Measurements from ENCODE around the gene TMEM120A. TPM values are rescaled to one million over a fixed set of nuclear protein-coding genes. Genes with fewer than 3 reads are reported as not detected.

Gene TMEM120A
- total RNA-seq, 1 experiment from 2014 or later: 71.0 TPM

DNA sequence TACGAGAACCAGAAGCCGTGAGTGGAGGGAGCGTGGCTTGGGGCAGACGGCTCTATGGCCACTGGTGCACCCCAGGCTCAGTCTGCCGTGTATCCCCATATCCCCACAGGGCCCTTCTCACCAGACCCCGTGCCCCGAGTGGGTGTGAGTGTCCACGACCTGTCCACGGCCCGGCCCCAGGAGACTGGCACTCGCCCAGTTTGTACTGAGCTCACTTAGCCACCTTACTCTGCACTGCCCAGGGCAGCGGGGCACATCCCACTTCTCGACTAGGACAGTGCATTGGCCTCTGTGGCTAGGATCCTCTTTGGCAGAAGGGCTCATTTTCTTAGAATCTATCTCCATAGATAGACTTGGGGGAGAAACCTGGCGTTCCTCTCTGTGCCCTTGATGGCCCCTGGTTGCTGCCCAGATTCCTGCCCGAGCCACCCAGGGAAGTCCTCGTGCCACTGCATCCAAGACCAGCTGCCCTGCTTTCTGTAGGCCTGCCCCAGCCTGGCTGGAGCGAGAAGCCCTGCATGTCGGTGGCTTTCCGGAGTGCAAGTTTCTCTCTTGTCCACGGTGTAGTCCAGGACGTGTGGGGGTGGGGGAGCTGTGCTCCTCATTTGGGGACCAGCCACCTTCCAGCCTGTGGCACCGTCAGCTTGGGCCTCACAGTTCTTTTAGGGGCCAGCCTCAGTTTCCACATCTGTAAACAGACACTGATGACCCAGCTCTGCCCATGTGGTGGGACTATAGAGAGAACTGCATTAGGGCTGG lies 11.9 kb downstream of the TMEM120A start:
- no peak for ATAC-seq
- TF ChIP-seq SIN3A (IDR thresholded peaks at IDR 0.05; ENCODE audit: borderline replicate concordance, insufficient read depth, low read depth, low read length) (no peak), TCF7L2 (IDR thresholded peaks at IDR 0.05; ENCODE audit: low read depth, low read length) (no peak), POLR2AphosphoS5 (IDR thresholded peaks at IDR 0.05; ENCODE audit: low read depth, low read length) (no peak)
- TF ChIP-seq, protein P1, sequence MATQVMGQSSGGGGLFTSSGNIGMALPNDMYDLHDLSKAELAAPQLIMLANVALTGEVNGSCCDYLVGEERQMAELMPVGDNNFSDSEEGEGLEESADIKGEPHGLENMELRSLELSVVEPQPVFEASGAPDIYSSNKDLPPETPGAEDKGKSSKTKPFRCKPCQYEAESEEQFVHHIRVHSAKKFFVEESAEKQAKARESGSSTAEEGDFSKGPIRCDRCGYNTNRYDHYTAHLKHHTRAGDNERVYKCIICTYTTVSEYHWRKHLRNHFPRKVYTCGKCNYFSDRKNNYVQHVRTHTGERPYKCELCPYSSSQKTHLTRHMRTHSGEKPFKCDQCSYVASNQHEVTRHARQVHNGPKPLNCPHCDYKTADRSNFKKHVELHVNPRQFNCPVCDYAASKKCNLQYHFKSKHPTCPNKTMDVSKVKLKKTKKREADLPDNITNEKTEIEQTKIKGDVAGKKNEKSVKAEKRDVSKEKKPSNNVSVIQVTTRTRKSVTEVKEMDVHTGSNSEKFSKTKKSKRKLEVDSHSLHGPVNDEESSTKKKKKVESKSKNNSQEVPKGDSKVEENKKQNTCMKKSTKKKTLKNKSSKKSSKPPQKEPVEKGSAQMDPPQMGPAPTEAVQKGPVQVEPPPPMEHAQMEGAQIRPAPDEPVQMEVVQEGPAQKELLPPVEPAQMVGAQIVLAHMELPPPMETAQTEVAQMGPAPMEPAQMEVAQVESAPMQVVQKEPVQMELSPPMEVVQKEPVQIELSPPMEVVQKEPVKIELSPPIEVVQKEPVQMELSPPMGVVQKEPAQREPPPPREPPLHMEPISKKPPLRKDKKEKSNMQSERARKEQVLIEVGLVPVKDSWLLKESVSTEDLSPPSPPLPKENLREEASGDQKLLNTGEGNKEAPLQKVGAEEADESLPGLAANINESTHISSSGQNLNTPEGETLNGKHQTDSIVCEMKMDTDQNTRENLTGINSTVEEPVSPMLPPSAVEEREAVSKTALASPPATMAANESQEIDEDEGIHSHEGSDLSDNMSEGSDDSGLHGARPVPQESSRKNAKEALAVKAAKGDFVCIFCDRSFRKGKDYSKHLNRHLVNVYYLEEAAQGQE (IDR thresholded peaks at IDR 0.05; ENCODE audit: insufficient read depth in 1 of 2, low read depth in 2 of 2, low read length in 1 of 2): no peak
- TF ChIP-seq, protein P2, sequence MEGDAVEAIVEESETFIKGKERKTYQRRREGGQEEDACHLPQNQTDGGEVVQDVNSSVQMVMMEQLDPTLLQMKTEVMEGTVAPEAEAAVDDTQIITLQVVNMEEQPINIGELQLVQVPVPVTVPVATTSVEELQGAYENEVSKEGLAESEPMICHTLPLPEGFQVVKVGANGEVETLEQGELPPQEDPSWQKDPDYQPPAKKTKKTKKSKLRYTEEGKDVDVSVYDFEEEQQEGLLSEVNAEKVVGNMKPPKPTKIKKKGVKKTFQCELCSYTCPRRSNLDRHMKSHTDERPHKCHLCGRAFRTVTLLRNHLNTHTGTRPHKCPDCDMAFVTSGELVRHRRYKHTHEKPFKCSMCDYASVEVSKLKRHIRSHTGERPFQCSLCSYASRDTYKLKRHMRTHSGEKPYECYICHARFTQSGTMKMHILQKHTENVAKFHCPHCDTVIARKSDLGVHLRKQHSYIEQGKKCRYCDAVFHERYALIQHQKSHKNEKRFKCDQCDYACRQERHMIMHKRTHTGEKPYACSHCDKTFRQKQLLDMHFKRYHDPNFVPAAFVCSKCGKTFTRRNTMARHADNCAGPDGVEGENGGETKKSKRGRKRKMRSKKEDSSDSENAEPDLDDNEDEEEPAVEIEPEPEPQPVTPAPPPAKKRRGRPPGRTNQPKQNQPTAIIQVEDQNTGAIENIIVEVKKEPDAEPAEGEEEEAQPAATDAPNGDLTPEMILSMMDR (IDR thresholded peaks at IDR 0.05): no peak
- DNase-seq (ENCODE audit: low read depth, low spot score): no peak
- in situ Hi-C loops (cut with HindIII; ENCODE audit: low pct_unique_long_range_greater_than_20kb, low sequenced_read_pairs) (no loop called here), intact Hi-C loops (cut with micrococcal nuclease; ENCODE audit: unreplicated experiment) (no loop called here)
- Histone ChIP-seq H3K27me3 (ENCODE audit: control insufficient read depth, insufficient read depth, low read length) (no peaks in the 10 kb centered on the region), H3K9me3 (ENCODE audit: control insufficient read depth, insufficient read depth, low read depth, low read length) (no peaks in the 10 kb centered on the region), H3K36me3 (ENCODE audit: control insufficient read depth, insufficient read depth, low read length) (no peaks in the 10 kb centered on the region), H3K4me3 (ENCODE audit: low read depth in 2 of 2, low read length in 2 of 2) (no peak overlapping the region), H3K4me1 (ENCODE audit: control insufficient read depth, insufficient read depth, low read length) (no peaks in the 10 kb centered on the region), H3K27ac (ENCODE audit: low read length) (no peak overlapping the region)
- POLR2A ChIA-PET: no interaction called here
- BruUV-seq (replicated peaks): no TSS peak
- CTCF ChIA-PET: interaction anchor here (0.8 kb wide), 1 partner anchor 117 kb away, joined by 3 read pairs; no protein-coding TSS in a partner anchor

DNA sequence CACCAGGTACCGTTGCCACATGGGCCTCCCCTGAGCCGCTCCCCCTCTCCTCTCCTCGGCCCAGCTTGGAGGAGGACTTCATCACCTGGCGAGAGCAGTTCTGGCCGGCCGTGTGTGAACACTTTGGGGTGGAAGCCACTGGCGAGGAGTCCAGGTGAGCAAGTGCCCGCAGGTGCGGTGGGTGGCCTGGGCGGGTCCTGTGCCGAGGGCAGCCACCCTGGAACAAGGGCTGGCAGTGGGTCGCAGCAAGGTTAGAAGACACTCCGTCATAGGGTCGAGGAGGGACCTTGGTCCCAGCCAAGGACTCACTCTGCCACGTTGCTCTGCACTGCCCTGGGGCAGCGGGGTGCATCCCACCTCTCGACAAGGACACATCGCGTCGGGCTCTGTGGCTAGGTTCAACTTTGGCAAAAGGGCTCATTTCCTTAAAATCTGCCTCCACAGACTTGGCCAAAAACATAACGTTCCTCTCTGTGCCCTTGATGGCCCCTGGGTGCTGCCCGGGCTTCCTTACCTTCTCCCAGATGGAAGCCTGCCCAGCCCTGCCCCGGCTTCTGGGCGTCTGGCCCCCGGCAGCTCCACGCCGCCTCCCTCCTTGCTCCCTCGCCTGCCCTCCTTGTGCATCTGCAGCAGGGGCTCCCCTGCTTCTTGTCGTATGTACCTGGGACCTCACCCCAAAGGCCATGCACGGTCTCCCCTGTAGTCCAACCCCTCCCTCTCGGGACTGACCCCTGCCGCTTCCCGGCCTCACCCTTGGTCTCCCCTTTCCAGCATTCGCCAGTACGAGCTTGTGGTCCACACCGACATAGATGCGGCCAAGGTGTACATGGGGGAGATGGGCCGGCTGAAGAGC lies 12.7 kb downstream of the TMEM120A start:
- no peak for DNase-seq (ENCODE audit: low read depth, low spot score)
- POLR2A ChIA-PET: no interaction called here

More for the DNA sequence above, 12.7 kb downstream of the TMEM120A start:
- Histone ChIP-seq H3K36me3 (ENCODE audit: control insufficient read depth, insufficient read depth, low read length) (no peaks in the 10 kb centered on the region), H3K27me3 (ENCODE audit: control insufficient read depth, insufficient read depth, low read length) (no peaks in the 10 kb centered on the region), H3K9me3 (ENCODE audit: control insufficient read depth, insufficient read depth, low read depth, low read length) (no peaks in the 10 kb centered on the region), H3K4me1 (ENCODE audit: control insufficient read depth, insufficient read depth, low read length) (no peaks in the 10 kb centered on the region), H3K27ac (ENCODE audit: low read length) (no peak overlapping the region), H3K4me3 (ENCODE audit: low read depth in 2 of 2, low read length in 2 of 2) (no peak overlapping the region)
- ATAC-seq: no peak
- BruUV-seq (replicated peaks): no TSS peak
- intact Hi-C loops (cut with micrococcal nuclease; ENCODE audit: unreplicated experiment): no loop called here
- TF ChIP-seq SIN3A (IDR thresholded peaks at IDR 0.05; ENCODE audit: borderline replicate concordance, insufficient read depth, low read depth, low read length) (no peak), POLR2AphosphoS5 (IDR thresholded peaks at IDR 0.05; ENCODE audit: low read depth, low read length) (no peak), TCF7L2 (IDR thresholded peaks at IDR 0.05; ENCODE audit: low read depth, low read length) (no peak)
- TF ChIP-seq, protein P1 (IDR thresholded peaks at IDR 0.05; ENCODE audit: insufficient read depth in 1 of 2, low read depth in 2 of 2, low read length in 1 of 2): no peak
- TF ChIP-seq, protein P2 (IDR thresholded peaks at IDR 0.05): no peak
- in situ Hi-C loops (cut with HindIII; ENCODE audit: low pct_unique_long_range_greater_than_20kb, low sequenced_read_pairs): no loop called here
- CTCF ChIA-PET: no interaction called here

Measured in Panc1 (cell line).